Urinary bladder (tissue), 4 donors: ENCODE data around the gene SLU7. TPM values are rescaled to one million over a fixed set of nuclear protein-coding genes. Genes with fewer than 3 reads are reported as not detected.
"Not testable (repeated sequence)": the region's sequence is repeated elsewhere in the genome, so short reads cannot be mapped to it uniquely, and the experiment has no call there.

Experiments used
- DNase-seq: peaks from one replicate; pipeline ENCODE4 v3.0.0-alpha.2; 2015; ENCODE audit errors: extremely low spot score
- H3K27ac ChIP-seq: one replicate; pipeline ENCODE4 v1.5.1; 2013; ENCODE audit warnings: low read depth, mild to moderate bottlenecking, moderate library complexity
- H3K36me3 ChIP-seq: one replicate; pipeline ENCODE4 v1.6.1; 2013; ENCODE audit warnings: mild to moderate bottlenecking, moderate library complexity; ENCODE audit not compliant: insufficient read depth
- H3K4me1 ChIP-seq: one replicate; pipeline ENCODE4 v1.6.1; 2013; ENCODE audit warnings: mild to moderate bottlenecking, moderate library complexity; ENCODE audit not compliant: insufficient read depth
- H3K4me3 ChIP-seq: one replicate; pipeline ENCODE4 v1.5.1; 2013; ENCODE audit warnings: low read depth, low read length
- WGBS: extraction: QIAGEN DNeasy Blood & Tissue Kit; methylation state at CpG from one replicate; pipeline ENCODE4 v1.1.7; 2013; 5-methylcytosine and 5-hydroxymethylcytosine counted together
- polyA plus RNA-seq: library from polyadenylated mRNA; stranded (reverse); fragments of 200-250 nt; gene quantifications from one replicate; pipeline ENCODE4 v1.2.3, GENCODE V29; 2013
- total RNA-seq: library from RNA; depleted of rRNA; stranded (reverse); fragments of >200 nt; gene quantifications from one replicate; pipeline ENCODE4 v1.2.3, GENCODE V29; 2014
- donor health status: healthy with polysubstance abuse.
- donor health status: healthy.

Gene SLU7
- total and polyA plus RNA-seq, 2 donors: 35.7 to 39.7 TPM

DNA sequence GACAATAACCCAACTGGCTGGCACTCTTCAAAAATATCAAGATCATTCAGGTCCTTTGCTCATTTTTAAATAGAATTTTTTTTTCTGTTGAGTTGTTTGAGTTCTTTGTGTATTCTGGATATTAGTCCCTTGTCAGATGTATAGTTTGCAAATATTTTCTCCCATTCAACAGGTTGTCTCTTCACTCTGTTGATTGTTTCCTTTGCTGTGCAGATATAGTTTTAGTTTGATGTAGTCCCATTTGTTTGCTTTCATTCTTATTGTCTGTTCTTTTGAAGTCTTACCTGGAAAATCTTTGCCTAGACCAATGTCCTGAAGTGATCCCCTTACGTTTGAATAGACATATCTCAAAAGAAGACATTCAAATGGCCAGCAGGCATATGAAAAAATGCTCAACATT is 25.5 kb upstream of the SLU7 start:
- no peak overlapping the region for H3K4me3 ChIP-seq

DNA sequence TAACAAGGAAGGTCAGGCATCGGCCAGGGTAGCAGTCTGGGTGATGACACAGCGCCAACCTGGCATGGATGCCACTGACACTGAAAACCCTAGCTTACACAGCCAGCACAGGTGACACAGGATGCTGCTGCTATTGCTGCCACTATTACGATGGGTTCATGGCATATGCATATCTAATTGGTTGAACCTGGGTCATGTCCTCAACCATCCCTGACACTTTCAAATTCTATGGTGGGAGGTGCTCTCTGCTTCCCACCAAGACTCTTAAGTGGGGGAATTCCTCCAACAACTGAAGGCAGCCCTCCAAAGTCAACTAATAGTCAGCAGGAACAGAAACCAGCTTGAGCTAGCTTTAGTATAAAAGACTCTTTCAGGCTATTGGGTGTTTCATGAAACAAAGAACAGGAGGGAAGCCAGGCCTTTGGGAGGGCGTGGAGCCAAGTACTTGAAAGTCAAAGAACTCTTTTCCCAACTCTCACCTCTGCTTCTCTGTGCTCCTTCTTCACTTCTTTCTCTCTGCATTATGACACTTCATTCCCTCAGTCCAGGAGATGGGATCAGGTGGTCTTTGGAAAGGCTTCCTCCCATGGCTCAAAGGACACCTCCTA is 24.0 kb upstream of the SLU7 start:
- 84% methylated on average over 4 of the region's 4 CpGs for WGBS
- no peak for DNase-seq
- H3K4me3 ChIP-seq: no peak overlapping the region
- no peak overlapping the region for H3K27ac ChIP-seq
- H3K4me1 ChIP-seq: no peaks in the 10 kb centered on the region
- H3K36me3 ChIP-seq: no peaks in the 10 kb centered on the region

More for the DNA sequence above, 25.5 kb upstream of the SLU7 start:
- no peak overlapping the region for H3K27ac ChIP-seq
- 79% methylated on average over 1 of the region's 1 CpG for WGBS
- H3K36me3 ChIP-seq: no peaks in the 10 kb centered on the region
- H3K4me1 ChIP-seq: no peaks in the 10 kb centered on the region
- no peak for DNase-seq

GRCh38 chr5:160441311-160441781 is 22.5 kb upstream of the SLU7 start:
- no peaks in the 10 kb centered on the region for H3K4me1 ChIP-seq
- H3K36me3 ChIP-seq: no peaks in the 10 kb centered on the region
- H3K27ac ChIP-seq: no peak overlapping the region
- no peak overlapping the region for H3K4me3 ChIP-seq
- no peak for DNase-seq
- 40% methylated on average over 1 of the region's 1 CpG for WGBS

DNA sequence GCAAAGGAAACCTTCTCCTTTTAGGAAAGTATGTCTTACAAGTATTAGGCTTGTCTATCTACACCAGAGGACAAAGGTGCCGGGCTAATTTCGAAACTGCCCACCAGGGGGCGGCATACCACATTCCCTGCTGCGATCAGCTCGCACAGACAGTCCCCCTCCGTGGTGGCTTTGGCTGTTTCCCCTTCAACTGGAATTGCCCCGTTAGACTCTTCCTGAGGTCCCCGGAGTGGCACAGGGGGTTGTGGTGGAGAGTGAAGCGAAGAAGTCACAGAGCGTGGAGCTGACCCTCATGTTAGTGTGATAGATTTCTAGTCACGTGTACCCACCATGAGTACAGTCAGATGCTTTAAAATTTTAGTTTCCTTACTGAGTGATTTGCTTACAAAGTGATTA is 20.3 kb upstream of the SLU7 start:
- Histone ChIP-seq H3K4me3 (no peak overlapping the region), H3K27ac (no peak overlapping the region), H3K4me1 (no peaks in the 10 kb centered on the region), H3K36me3 (no peaks in the 10 kb centered on the region)
- 2% methylated on average over 11 of the region's 11 CpGs for WGBS
- DNase-seq: peak; percentile 55

- peak; percentile 37 for DNase-seq
- Histone ChIP-seq H3K4me1 (no peaks in the 10 kb centered on the region), H3K27ac (no peak overlapping the region), H3K36me3 (no peaks in the 10 kb centered on the region), H3K4me3 (no peak overlapping the region)
- 5% methylated on average over 18 of the region's 18 CpGs for WGBS
Measured at GRCh38 chr5:160438316-160439204, 19.7 kb upstream of the SLU7 start.

GRCh38 chr5:160437271-160437670 is 18.4 kb upstream of the SLU7 start:
- no peak for DNase-seq
- Histone ChIP-seq H3K27ac (no peak overlapping the region), H3K4me1 (no peaks in the 10 kb centered on the region), H3K4me3 (no peak overlapping the region), H3K36me3 (no peaks in the 10 kb centered on the region)

GRCh38 chr5:160436661-160437060 is 17.8 kb upstream of the SLU7 start:
- H3K36me3 ChIP-seq, DNase-seq, H3K4me1 ChIP-seq, H3K27ac ChIP-seq, H3K4me3 ChIP-seq: not testable (repeated sequence)
- WGBS: 41% methylated on average over 6 of the region's 6 CpGs

GRCh38 chr5:160436017-160436416 is 17.1 kb upstream of the SLU7 start:
- no peaks in the 10 kb centered on the region for H3K36me3 ChIP-seq
- H3K4me3 ChIP-seq: no peak overlapping the region
- no peak overlapping the region for H3K27ac ChIP-seq
- 93% methylated on average over 4 of the region's 4 CpGs for WGBS
- no peaks in the 10 kb centered on the region for H3K4me1 ChIP-seq
- no peak for DNase-seq

- no peak overlapping the region for H3K27ac ChIP-seq
- DNase-seq: no peak
- no peaks in the 10 kb centered on the region for H3K4me1 ChIP-seq
- no peaks in the 10 kb centered on the region for H3K36me3 ChIP-seq
- WGBS: 78% methylated on average over 1 of the region's 1 CpG
- H3K4me3 ChIP-seq: no peak overlapping the region
Measured at GRCh38 chr5:160435532-160435931, 16.7 kb upstream of the SLU7 start.

DNA sequence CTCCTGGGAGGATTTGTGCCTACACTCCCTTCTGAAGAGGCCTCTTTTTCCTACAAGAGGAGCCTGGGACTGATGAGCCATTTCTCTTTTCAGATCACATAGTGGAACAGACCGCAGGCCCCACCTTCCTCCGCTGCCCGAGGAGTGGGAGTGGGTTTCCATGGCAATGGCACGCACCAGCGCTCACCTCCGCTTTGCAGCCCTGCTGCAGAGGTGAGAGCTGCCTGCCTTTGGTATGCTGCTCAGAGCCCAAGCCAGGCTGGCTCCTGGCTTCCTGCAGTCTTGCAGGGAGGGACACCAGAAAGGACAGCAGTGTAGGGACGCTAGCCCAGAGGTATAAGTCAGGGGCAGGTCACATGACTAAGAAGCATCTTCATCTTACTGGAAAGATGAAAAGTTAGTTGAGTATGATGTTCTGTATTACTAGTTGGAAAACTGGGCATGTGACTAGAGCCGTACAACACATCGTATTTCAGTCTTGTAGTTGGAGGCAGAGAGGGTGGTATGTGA is 15.2 kb upstream of the SLU7 start:
- no peaks in the 10 kb centered on the region for H3K36me3 ChIP-seq
- no peak for DNase-seq
- 56% methylated on average over 9 of the region's 9 CpGs for WGBS
- no peak overlapping the region for H3K27ac ChIP-seq
- no peaks in the 10 kb centered on the region for H3K4me1 ChIP-seq
- H3K4me3 ChIP-seq: no peak overlapping the region

DNA sequence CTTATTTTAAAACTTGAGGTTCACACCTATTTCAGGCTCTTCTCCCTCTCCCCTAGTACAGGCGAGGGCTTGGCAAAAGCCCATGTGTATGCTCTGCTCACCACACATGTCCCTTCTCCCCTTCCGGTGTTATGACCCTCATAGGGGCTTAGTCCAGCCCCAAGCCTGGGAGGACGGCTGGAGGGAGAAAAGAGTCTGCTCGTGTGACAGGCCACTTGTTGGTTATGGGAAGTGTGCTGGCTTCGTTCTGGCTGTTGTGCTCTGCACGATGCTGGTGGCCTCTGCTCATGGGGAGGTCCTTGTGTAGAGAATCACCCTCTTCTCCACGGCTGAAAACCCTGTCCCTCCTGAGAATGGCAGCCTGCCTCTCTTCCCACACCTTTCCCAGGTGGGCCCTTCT is 13.9 kb upstream of the SLU7 start:
- WGBS: 85% methylated on average over 7 of the region's 7 CpGs

GRCh38 chr5:160432196-160432595 is 13.3 kb upstream of the SLU7 start:
- no peak overlapping the region for H3K4me3 ChIP-seq
- no peak for DNase-seq
- H3K4me1 ChIP-seq: no peaks in the 10 kb centered on the region
- H3K27ac ChIP-seq: no peak overlapping the region
- H3K36me3 ChIP-seq: no peaks in the 10 kb centered on the region
- 97% methylated on average over 4 of the region's 4 CpGs for WGBS

More for the DNA sequence above, 13.9 kb upstream of the SLU7 start:
- no peaks in the 10 kb centered on the region for H3K4me1 ChIP-seq
- no peak overlapping the region for H3K4me3 ChIP-seq
- H3K36me3 ChIP-seq: no peaks in the 10 kb centered on the region
- DNase-seq: no peak
- H3K27ac ChIP-seq: no peak overlapping the region

- DNase-seq: no peak
- Histone ChIP-seq H3K4me1 (no peaks in the 10 kb centered on the region), H3K36me3 (no peaks in the 10 kb centered on the region), H3K4me3 (no peak overlapping the region), H3K27ac (no peak overlapping the region)
- WGBS: 97% methylated on average over 4 of the region's 4 CpGs
Measured at GRCh38 chr5:160427607-160428006, 8.7 kb upstream of the SLU7 start.

GRCh38 chr5:160423099-160423498 is 4.2 kb upstream of the SLU7 start:
- no peaks in the 10 kb centered on the region for H3K36me3 ChIP-seq
- WGBS: 55% methylated on average over 2 of the region's 2 CpGs
- no peaks in the 10 kb centered on the region for H3K4me1 ChIP-seq
- no peak overlapping the region for H3K27ac ChIP-seq
- DNase-seq: no peak
- no peak overlapping the region for H3K4me3 ChIP-seq
